HEK293 (cell line): Measurements from ENCODE around the gene ZNF17.

Experiments
- CTCF ChIA-PET: fragments of 350-600 bp; formaldehyde crosslinking; extraction: SDS; loops from one replicate; lab custom pipeline; 2021; ENCODE audit warnings: antibody characterized with exemption; lab: Yijun Ruan, JAX
- POLR2A ChIA-PET: fragments of 300-600 bp; formaldehyde crosslinking; extraction: SDS; loops from one replicate; lab custom pipeline; 2020; ENCODE audit warnings: antibody characterized with exemption, inconsistent platforms; lab: Yijun Ruan, JAX
- H3K27ac ChIP-seq: fragments of 200-500 bp; sonication (Bioruptor generic); 2 replicates; pipeline ENCODE4 v1.5.1; 2014; ENCODE audit warnings: low read depth, low read length, control low read depth, inconsistent platforms; ENCODE audit errors: extremely low read depth
- H3K36me3 ChIP-seq, 2 experiments: fragments of 200-500 bp in 1 of 2; sonication (Bioruptor generic) in 1 of 2; 1 replicate in 1 of 2; 2 replicates in 1 of 2; pipeline ENCODE4 v1.5.1; 2014 to 2017; ENCODE audit warnings: inconsistent platforms in 2 of 2, low read length in 2 of 2; ENCODE audit not compliant: control insufficient read depth in 2 of 2, insufficient read depth in 1 of 2
- H3K4me1 ChIP-seq: fragments of 200-500 bp; sonication (Bioruptor generic); 2 replicates; pipeline ENCODE4 v1.5.1; 2014; ENCODE audit warnings: mild to moderate bottlenecking, low read length, inconsistent platforms; ENCODE audit not compliant: control insufficient read depth, insufficient read depth
- H3K4me3 ChIP-seq: 2 replicates; pipeline ENCODE4 v1.5.1; 2011; ENCODE audit warnings: low read depth, mild to moderate bottlenecking, control low read depth, low read length, moderate library complexity
- H3K9me3 ChIP-seq: fragments of 200-500 bp; sonication (Bioruptor generic); 2 replicates; pipeline ENCODE4 v1.5.1; 2014; ENCODE audit warnings: low read depth, low read length, inconsistent platforms; ENCODE audit not compliant: control insufficient read depth, insufficient read depth
- ZBTB26 ChIP-seq: fragments of 450-650 bp; formaldehyde crosslinking; optimal IDR thresholded peaks from 2 replicates; pipeline ENCODE3; 2016; ENCODE audit warnings: missing biosample characterization, mild to moderate bottlenecking, missing genetic modification characterization
- ZNF202 ChIP-seq: fragments of 450-650 bp; formaldehyde crosslinking; IDR thresholded peaks from 2 replicates; pipeline ENCODE4 v1.5.1; 2016; ENCODE audit warnings: missing biosample characterization, missing genetic modification characterization, borderline replicate concordance
- ZNF354C ChIP-seq: fragments of 450-650 bp; formaldehyde crosslinking; IDR thresholded peaks from 2 replicates; pipeline ENCODE4 v1.5.1; 2016; ENCODE audit warnings: missing biosample characterization, missing genetic modification characterization, low read depth, borderline replicate concordance
- ZNF610 ChIP-seq: fragments of 450-650 bp; formaldehyde crosslinking; IDR thresholded peaks from 2 replicates; pipeline ENCODE4 v1.5.1; 2016; ENCODE audit warnings: missing biosample characterization, missing genetic modification characterization, borderline replicate concordance
- ZNF768 ChIP-seq: fragments of 450-650 bp; formaldehyde crosslinking; IDR thresholded peaks from 2 replicates; pipeline ENCODE4 v1.5.1; 2018; ENCODE audit warnings: missing biosample characterization, mild to moderate bottlenecking, missing genetic modification characterization
- ZNF776 ChIP-seq: fragments of 450-650 bp; formaldehyde crosslinking; IDR thresholded peaks from 2 replicates; pipeline ENCODE4 v1.5.0; 2017; ENCODE audit warnings: missing biosample characterization, missing genetic modification characterization, borderline replicate concordance
- ZXDB ChIP-seq: fragments of 450-650 bp; formaldehyde crosslinking; IDR thresholded peaks from 2 replicates; pipeline ENCODE4 v1.5.1; 2016; ENCODE audit warnings: missing biosample characterization, missing genetic modification characterization

Gene ZNF17

GRCh38 chr19:57465680-57466381 lies 54.9 kb downstream of the ZNF17 start (continued):
- no peak for TF ChIP-seq ZBTB26 (tag by site-specific recombination)
- no peak for TF ChIP-seq ZNF776 (tag by site-specific recombination)

GRCh38 chr19:57466489-57466888 lies 55.5 kb downstream of the ZNF17 start:
- TF ChIP-seq ZNF354C: no peak
- TF ChIP-seq ZNF768 (tag by site-specific recombination): no peak
- TF ChIP-seq ZNF610: no peak
- TF ChIP-seq ZNF202 (tag by site-specific recombination): no peak
- no peak for TF ChIP-seq ZXDB (tag by site-specific recombination)
- Histone ChIP-seq H3K36me3 (peaks cover 0 to 21% of the 10 kb centered on the region in 2 experiments; a peak in 2 of 3 replicates), H3K4me3 (no peak overlapping the region), H3K27ac (no peak overlapping the region), H3K9me3 (peaks cover 19% of the 10 kb centered on the region), H3K4me1 (no peaks in the 10 kb centered on the region)
- POLR2A ChIA-PET: no interaction called here
- CTCF ChIA-PET: interaction anchor here (1.3 kb wide), 1 partner anchor 11 kb away, joined by 3 read pairs; the partner anchor contains the start of gene ZNF772
